ENCODE data around the gene SLC2A6.

- TF ChIP-seq, protein P1, sequence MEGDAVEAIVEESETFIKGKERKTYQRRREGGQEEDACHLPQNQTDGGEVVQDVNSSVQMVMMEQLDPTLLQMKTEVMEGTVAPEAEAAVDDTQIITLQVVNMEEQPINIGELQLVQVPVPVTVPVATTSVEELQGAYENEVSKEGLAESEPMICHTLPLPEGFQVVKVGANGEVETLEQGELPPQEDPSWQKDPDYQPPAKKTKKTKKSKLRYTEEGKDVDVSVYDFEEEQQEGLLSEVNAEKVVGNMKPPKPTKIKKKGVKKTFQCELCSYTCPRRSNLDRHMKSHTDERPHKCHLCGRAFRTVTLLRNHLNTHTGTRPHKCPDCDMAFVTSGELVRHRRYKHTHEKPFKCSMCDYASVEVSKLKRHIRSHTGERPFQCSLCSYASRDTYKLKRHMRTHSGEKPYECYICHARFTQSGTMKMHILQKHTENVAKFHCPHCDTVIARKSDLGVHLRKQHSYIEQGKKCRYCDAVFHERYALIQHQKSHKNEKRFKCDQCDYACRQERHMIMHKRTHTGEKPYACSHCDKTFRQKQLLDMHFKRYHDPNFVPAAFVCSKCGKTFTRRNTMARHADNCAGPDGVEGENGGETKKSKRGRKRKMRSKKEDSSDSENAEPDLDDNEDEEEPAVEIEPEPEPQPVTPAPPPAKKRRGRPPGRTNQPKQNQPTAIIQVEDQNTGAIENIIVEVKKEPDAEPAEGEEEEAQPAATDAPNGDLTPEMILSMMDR (IDR thresholded peaks at IDR 0.05; ENCODE audit: control extremely low read depth in 1 of 3, insufficient read depth in 1 of 3, low read depth in 1 of 3, low read length in 3 of 3) = peak in 1 of 3 experiments; percentile 17; a peak in 1 of 4 replicates
- no peak for TF ChIP-seq ZNF274 (IDR thresholded peaks at IDR 0.05; ENCODE audit: borderline replicate concordance, extremely low read depth, low read length)
- TF ChIP-seq TAF7 (optimal IDR thresholded peaks at IDR 0.05; ENCODE audit: borderline replicate concordance, low read depth, low read length) = no peak
- no peak for TF ChIP-seq KDM4A (IDR thresholded peaks at IDR 0.05; ENCODE audit: low read depth, low read length, severe bottlenecking)
- TF ChIP-seq CTBP2 (IDR thresholded peaks at IDR 0.05; ENCODE audit: borderline replicate concordance, insufficient read depth, insufficient read length, low read length) = no peak
- TF ChIP-seq EGR1 (IDR thresholded peaks at IDR 0.05; ENCODE audit: borderline replicate concordance, low read depth, low read length) = no peak
- no peak for TF ChIP-seq RXRA (IDR thresholded peaks at IDR 0.05; ENCODE audit: insufficient read depth, low read depth, low read length)
- no peak for TF ChIP-seq SP2 (IDR thresholded peaks at IDR 0.05; ENCODE audit: low read length)
- no peak for TF ChIP-seq EZH2 (IDR thresholded peaks at IDR 0.05; ENCODE audit: low read depth, low read length, severe bottlenecking)
- no peak for TF ChIP-seq POLR2A (IDR thresholded peaks at IDR 0.05; ENCODE audit: control extremely low read depth in 1 of 2, low read depth in 2 of 2, low read length in 2 of 2)
Measured at GRCh38 chr9:133474853-133475252, 4.0 kb downstream of the SLC2A6 start.
